Fibroblast of the aortic adventitia (primary cell): ENCODE measurements around the gene NHP2. TPM values are rescaled to one million over a fixed set of nuclear protein-coding genes. Genes with fewer than 3 reads are reported as not detected.
"Not testable (repeated sequence)": the region's sequence is repeated elsewhere in the genome, so short reads cannot be mapped to it uniquely, and the experiment has no call there.

Source experiments
- DNase-seq: peaks from one replicate; pipeline ENCODE4 v3.0.0-alpha.2; 2010; ENCODE audit warnings: low read depth
- H3K4me3 ChIP-seq: 2 replicates; pipeline ENCODE4 v1.5.1; 2011; ENCODE audit warnings: low read depth, mild to moderate bottlenecking, control low read depth, low read length, moderate library complexity
- CTCF ChIP-seq: IDR thresholded peaks from 2 replicates; pipeline ENCODE4 v1.5.1; 2011; ENCODE audit warnings: mild to moderate bottlenecking, low read length, control low read depth, inconsistent platforms; ENCODE audit not compliant: insufficient read depth
- total RNA-seq: library from RNA; depleted of rRNA; stranded (reverse); fragments of >200 nt; gene quantifications from 2 replicates; pipeline ENCODE4 v1.2.3, GENCODE V29; 2012; ENCODE audit warnings: low replicate concordance

Gene NHP2
- total RNA-seq, 1 donor = 162 TPM

GRCh38 chr5:178131446-178131996 is 22.2 kb downstream of the NHP2 start:
- TF ChIP-seq CTCF = no peak
- H3K4me3 ChIP-seq = peak overlapping the region; percentile 79
- DNase-seq = no peak

- peak within 1 kb of the TSS; percentile 79 for H3K4me3 ChIP-seq
- no peak for TF ChIP-seq CTCF
- peak; percentile 69 for DNase-seq
Observed at GRCh38 chr5:178130576-178131445, 22.9 kb downstream of the NHP2 start, which contains the start of gene RMND5B. Gene RMND5B (plus strand): TSS chr5:178131014. CDS start chr5:178138120, 7,106 bp downstream.

- peak overlapping the region; percentile 79 for H3K4me3 ChIP-seq
- peak; percentile 43 for DNase-seq
Observed at GRCh38 chr5:178130234-178130575, 23.5 kb downstream of the NHP2 start.

GRCh38 chr5:178129296-178129695 is 24.4 kb downstream of the NHP2 start:
- no peak overlapping the region for H3K4me3 ChIP-seq
- no peak for DNase-seq
- no peak for TF ChIP-seq CTCF

- not testable (repeated sequence) for H3K4me3 ChIP-seq
- DNase-seq = peak; percentile 18
Observed at GRCh38 chr5:178127300-178128009, 26.2 kb downstream of the NHP2 start.

GRCh38 chr5:178126556-178126955 is 27.1 kb downstream of the NHP2 start:
- no peak for DNase-seq
- H3K4me3 ChIP-seq = no peak overlapping the region
- no peak for TF ChIP-seq CTCF

GRCh38 chr5:178125253-178125906 is 28.3 kb downstream of the NHP2 start:
- peak; percentile 50 for DNase-seq
- TF ChIP-seq CTCF = no peak
- H3K4me3 ChIP-seq = no peak overlapping the region
